HG03060 (cell line): ENCODE results near the gene KIF1B.
A peak's percentile ranks its signal among the peaks of the same experiment; 100 is the strongest.
"Not testable (repeated sequence)": the region's sequence is repeated elsewhere in the genome, so short reads cannot be mapped to it uniquely, and the experiment has no call there.

ENCODE experiments used
- ATAC-seq: cut with Tn5 transposase; IDR thresholded peaks from one replicate; pipeline ENCODE4 v1.9.1; 2021; ENCODE audit warnings: low read depth, moderate number of reproducible peaks; ENCODE audit not compliant: unreplicated experiment

Gene KIF1B

GRCh38 chr1:10380594-10381275 is 170.4 kb downstream of the KIF1B start:
- no peak for ATAC-seq

DNA sequence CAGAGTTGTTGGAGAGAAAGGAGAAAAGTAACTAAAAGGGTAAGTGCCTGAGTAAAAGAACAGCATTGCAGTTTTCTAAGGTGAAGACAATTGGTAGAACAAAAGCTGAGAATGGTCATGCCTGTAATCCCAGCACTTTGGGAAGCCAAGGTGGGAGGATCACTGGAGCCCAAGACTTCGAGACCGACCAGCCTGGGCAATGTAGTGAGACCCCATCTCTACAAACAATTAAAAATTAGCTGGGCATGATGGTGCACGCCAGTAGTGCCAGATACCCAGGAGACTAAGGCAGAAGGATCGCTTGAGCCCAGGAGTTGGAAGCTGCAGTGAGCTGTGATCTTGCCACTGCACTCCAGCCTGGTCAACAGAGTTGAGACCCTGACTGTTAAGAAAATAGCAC is 173.3 kb downstream of the KIF1B start:
- ATAC-seq = no peak

- no peak for ATAC-seq
These were observed 173.8 kb downstream of the KIF1B start for GRCh38 chr1:10384219-10384618.

- ATAC-seq = no peak
These were observed 176.6 kb downstream of the KIF1B start for GRCh38 chr1:10386761-10387676.

- ATAC-seq = no peak
These were observed 177.5 kb downstream of the KIF1B start for GRCh38 chr1:10387677-10388386.

DNA sequence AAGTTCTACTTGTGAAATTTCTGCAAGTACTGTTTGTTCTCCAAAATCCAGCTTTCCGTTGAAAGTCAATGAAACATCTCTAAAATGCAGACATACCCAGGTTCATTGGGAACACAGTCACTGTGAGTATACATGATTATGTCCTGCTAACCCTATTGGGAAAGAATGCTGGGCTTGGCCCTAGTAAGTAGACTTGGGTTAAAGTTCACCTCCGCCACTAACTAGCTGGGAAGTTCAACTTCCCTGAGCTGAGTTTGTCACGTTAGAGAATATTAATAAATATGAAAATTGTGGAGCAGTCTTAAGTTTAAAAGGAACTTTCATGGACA is 178.0 kb downstream of the KIF1B start:
- ATAC-seq = no peak

DNA sequence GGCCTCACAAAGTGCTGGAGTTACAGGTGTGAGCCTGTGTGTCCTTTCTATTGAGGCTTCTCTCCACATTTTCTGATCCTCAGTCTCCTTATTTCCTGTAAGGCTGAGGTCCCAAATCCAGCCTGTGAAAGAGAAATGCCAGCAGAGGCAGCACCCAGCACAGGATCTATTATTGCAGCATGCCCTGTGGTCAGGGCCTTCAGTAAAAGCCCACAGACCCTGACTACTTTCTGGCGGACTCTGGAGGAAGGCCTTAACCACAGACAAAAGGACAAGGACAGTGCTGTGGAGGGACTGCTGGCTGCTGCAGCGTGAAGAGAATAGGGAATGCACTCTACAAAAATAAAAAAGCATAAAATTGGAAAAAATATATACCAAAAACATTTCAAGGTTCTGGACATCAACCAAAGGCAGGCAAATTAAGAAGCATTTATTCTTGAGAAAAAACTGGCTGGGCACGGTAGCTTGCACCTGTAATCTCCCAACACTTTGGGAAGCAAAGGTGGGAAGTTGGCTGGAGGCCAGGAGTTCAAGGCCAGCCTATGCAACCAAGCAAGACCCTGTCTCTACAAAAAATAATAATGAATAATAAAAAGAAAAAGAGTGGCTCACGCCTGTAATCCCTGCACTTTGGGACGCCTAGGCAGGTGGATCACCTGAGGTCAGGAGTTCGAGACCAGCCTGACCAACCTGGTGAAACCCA is 179.1 kb downstream of the KIF1B start:
- no peak for ATAC-seq

DNA sequence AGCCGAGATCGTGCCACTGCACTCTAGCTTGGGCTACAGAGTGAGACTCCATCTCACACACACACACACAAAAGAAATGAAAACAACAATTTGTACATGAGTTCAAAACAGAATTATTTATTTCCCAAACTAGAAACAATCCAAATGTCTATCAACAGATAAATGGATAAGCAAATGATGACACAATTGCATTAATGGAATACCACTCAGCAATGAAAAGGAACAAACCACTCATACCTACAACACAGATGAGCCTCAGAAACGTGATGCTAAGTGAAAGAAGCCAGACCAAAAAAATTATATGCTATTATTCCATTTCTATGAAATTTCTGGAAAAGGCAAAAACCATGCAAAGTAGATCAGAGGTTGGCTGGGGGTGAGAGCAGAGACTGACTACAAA is 186.5 kb downstream of the KIF1B start:
- ATAC-seq = no peak

GRCh38 chr1:10398278-10398733 is 187.9 kb downstream of the KIF1B start:
- ATAC-seq = peak; percentile 8

- ATAC-seq = peak; percentile 86
These were observed 188.5 kb downstream of the KIF1B start, which contains the start of gene PGD for GRCh38 chr1:10398734-10399443. PGD (plus strand) TSS chr1:10399064; CDS start chr1:10399118, 54 bp downstream.

- no peak for ATAC-seq
These were observed 189.1 kb downstream of the KIF1B start for GRCh38 chr1:10399444-10399941.

DNA sequence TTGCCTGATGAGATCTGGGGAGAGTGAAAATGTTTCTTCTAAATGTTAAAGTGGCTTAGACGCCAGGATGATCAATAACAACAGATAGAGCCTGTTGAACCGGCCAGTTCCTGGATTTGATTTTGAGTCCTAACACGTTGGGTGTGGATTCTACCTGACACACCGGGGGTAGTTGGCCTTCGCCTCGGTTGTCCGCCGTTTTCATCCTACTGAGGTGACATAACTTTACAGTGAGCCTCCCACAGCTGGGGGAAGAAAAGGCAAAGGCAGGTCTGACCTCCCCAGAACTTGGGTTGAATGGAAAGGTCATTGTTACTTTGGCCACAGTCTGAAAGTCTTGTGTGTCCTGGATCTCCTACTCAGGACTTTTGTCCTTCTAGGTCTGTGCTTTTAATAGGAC is 189.6 kb downstream of the KIF1B start:
- no peak for ATAC-seq

DNA sequence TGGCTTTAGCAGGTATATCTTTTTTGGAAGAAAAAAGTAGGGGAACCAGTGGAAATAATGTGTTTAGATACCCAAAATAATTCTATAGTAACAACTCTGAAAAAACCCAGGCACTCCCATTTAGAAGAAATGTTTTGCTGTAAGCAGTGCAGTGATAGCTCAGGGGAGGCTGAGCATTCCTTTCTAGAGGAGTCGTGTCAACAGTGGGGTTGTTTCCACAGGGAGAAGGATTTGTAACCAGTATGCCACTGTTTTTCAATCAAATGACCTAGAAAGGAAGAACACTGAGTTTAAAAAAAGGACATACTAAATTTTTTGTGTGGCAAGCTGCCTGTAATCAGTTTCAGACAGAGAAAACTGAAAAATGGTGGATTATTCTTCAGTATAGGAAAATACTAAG is 190.9 kb downstream of the KIF1B start:
- no peak for ATAC-seq

DNA sequence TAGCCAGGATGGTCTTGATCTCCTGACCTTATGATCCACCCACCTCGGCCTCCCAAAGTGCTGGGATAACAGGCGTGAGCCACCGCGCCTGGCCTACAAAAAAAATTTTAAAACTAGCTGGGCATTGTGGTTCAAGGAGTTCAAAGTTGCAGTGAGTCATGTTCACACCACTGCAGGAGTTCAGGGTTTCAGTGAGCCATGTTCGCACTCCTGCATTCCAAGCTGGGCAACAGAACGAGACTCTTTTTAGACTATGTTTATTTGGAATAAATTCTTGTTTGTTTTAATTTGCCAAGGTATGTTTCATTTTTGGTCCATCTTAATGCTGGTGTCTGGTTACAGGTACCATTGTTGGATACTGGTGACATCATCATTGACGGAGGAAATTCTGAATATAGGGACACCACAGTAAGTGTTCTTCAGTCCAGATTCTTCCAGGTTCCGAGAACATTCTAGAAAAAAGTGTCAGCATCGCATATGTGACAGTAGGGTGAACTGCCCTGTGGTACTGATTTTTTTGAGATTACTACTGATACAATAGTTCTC is 192.4 kb downstream of the KIF1B start:
- no peak for ATAC-seq

DNA sequence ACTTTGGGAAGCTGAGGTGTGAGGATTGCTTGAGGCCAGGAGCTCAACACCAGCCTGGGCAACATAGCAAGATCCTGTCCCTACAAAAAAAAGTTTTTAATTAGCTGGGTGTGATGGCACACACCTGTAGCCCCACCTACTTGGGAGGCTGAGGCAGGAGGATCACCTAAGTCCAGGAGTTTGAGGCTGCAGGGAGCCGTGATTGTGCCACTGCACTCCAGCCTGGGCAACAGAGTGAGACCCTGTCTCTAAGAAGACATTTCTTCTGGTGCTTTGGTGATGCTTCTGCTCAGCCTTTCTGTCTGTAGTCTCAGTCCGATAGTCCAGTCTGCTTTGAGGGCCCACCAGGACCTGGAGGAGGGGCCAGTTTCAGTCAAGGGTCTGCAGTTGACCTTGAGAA is 196.8 kb downstream of the KIF1B start:
- no peak for ATAC-seq

GRCh38 chr1:10415211-10415930 is 205.0 kb downstream of the KIF1B start:
- ATAC-seq = no peak

GRCh38 chr1:10415967-10416366 is 205.6 kb downstream of the KIF1B start:
- not testable (repeated sequence) for ATAC-seq

DNA sequence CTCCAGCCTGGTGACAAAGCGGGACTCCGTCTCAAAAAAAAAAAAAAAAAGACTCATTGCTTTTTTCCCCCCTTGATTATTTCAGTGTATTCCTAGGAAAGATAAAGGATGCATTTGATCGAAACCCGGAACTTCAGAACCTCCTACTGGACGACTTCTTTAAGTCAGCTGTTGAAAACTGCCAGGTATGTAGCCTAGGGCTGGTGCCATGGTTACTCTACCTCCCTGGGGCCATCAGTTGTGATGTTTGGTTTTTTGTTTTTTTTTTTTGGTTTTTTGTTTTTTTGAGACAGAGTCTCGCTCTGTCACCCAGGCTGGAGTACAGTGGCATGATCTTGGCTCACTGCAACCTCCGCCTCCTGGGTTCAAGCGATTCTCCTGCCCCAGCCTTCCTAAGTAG is 208.4 kb downstream of the KIF1B start:
- not testable (repeated sequence) for ATAC-seq

GRCh38 chr1:10419351-10419750 is 209.0 kb downstream of the KIF1B start:
- ATAC-seq = no peak
